Measurements from ENCODE around the gene RGR.

The RGR gene

DNA sequence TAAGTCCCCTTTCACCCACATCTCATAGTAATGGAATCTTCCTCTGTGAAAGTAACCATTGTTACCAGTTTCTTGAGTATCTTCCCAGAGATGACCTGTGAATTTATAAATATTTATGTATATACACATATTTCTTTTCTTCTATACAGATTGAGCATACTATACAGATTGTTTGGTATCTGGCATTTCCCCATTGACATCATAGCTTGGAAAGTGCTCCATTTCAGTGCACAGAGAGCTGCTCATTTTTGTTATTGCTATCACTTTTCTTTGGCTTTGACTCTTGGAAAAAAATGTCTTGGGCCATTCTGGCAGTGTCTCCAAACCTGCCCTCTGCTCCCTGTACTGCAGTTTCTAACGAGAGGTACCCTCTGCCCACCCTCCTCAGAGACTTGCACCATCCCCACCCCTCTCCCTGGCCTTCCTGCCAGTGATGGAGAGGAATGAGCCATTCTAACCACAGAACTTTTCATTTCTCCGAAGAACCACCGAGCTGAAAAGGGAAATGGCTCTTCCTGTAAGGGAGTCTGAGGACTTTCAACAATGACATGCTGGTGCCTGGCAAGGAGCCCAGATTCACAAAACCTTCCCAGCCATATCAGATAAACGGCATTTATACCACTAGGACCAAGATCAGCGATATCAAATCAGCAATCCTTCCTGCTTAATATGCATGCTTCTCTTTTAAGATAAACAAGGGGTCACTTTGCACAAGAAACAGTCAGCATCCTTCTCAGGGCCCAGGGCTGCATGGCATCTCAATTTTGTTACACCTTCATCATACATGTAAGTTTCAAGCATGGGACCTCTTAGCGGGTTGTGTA, 63.8 kb downstream of the RGR start:
- DNase-seq (ENCODE audit: insufficient read length, low spot score) (no peak), FAIRE-seq (no peak)
- TF ChIP-seq, protein P1, sequence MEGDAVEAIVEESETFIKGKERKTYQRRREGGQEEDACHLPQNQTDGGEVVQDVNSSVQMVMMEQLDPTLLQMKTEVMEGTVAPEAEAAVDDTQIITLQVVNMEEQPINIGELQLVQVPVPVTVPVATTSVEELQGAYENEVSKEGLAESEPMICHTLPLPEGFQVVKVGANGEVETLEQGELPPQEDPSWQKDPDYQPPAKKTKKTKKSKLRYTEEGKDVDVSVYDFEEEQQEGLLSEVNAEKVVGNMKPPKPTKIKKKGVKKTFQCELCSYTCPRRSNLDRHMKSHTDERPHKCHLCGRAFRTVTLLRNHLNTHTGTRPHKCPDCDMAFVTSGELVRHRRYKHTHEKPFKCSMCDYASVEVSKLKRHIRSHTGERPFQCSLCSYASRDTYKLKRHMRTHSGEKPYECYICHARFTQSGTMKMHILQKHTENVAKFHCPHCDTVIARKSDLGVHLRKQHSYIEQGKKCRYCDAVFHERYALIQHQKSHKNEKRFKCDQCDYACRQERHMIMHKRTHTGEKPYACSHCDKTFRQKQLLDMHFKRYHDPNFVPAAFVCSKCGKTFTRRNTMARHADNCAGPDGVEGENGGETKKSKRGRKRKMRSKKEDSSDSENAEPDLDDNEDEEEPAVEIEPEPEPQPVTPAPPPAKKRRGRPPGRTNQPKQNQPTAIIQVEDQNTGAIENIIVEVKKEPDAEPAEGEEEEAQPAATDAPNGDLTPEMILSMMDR (IDR thresholded peaks at IDR 0.05; ENCODE audit: insufficient read depth, missing control alignments) = no peak
